HUES64 (cell line): ENCODE data around the gene PNO1.
"Not testable (repeated sequence)": the region's sequence is repeated elsewhere in the genome, so short reads cannot be mapped to it uniquely, and the experiment has no call there.

Experiments
- H3K27ac ChIP-seq: 2 replicates; pipeline ENCODE4 v1.7.0; 2013; ENCODE audit warnings: low read depth, low read length, inconsistent platforms
- H3K27me3 ChIP-seq: 2 replicates; pipeline ENCODE4 v1.6.1; 2013; ENCODE audit warnings: mild to moderate bottlenecking, low read length; ENCODE audit not compliant: insufficient read depth
- H3K36me3 ChIP-seq: 2 replicates; pipeline ENCODE4 v1.6.1; 2013; ENCODE audit warnings: mild to moderate bottlenecking, low read length; ENCODE audit not compliant: insufficient read depth
- H3K4me1 ChIP-seq: 2 replicates; pipeline ENCODE4 v1.6.1; 2013; ENCODE audit warnings: mild to moderate bottlenecking, low read length, moderate library complexity; ENCODE audit not compliant: insufficient read depth
- H3K4me3 ChIP-seq: 2 replicates; pipeline ENCODE4 v1.5.1; 2013; ENCODE audit warnings: mild to moderate bottlenecking, low read length, moderate library complexity
- H3K9ac ChIP-seq: 2 replicates; pipeline ENCODE4 v1.6.1; 2013; ENCODE audit warnings: mild to moderate bottlenecking, low read depth, low read length
- H3K9me3 ChIP-seq: 2 replicates; pipeline ENCODE4 v1.6.1; 2013; ENCODE audit warnings: low read depth, low read length; ENCODE audit not compliant: insufficient read depth
- WGBS: fragments of 150-250, 120-280 bp; methylation state at CpG from one replicate; pipeline ENCODE4 v1.1.7; 2013; ENCODE audit warnings: missing lambda C conversion rate; 5-methylcytosine and 5-hydroxymethylcytosine counted together

PNO1 gene

DNA sequence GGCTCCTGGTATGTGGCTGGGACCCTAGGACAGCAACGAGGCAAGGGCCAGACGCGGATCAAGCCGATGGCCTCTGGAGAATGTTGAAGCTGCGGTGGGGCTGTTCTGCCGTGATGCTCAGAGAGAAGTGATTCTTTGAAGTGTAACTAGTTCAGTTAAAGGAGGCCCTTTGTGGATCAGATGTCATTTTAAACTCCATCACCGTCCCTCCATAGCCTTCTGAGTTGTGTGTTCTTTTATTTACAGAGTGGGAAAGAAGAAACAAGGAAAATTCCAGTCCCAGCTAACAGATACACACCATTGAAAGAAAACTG is 403 bp downstream of the PNO1 start:
- peak overlapping the region; percentile 86 for H3K9ac ChIP-seq
- H3K27ac ChIP-seq: peak overlapping the region; percentile 84
- no peaks in the 10 kb centered on the region for H3K9me3 ChIP-seq
- no peaks in the 10 kb centered on the region for H3K27me3 ChIP-seq
- H3K4me1 ChIP-seq: peaks cover 8% of the 10 kb centered on the region; the same call in 1 of the 2 replicates
- WGBS: 0% methylated on average over 6 of the region's 7 CpGs
- peaks cover 41% of the 10 kb centered on the region for H3K36me3 ChIP-seq
- H3K4me3 ChIP-seq: peak overlapping the region; percentile 85

DNA sequence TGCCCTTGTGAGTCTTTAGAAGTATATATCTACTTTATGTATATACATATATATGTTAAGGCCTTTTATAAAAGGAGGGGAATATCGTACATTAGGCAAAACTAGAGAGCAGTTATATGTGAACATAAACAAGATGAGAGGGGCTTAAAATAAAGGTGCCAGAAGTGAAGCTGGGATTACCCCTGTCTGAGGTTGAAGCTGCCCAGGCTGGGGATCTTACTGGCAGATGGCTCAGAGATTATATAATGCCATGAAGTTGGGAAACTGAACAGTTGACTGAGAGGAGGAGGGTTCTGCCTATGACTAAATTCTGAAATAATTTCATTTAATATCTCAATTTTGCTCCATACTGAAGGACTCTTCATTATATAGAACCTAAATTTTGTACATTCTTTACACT is 6.0 kb downstream of the PNO1 start:
- Histone ChIP-seq H3K36me3 (peaks cover 92% of the 10 kb centered on the region), H3K4me1 (0 out of 2 replicates have a peak, but pooled peaks cover 3% of the 10 kb centered on the region), H3K27me3 (no peaks in the 10 kb centered on the region), H3K9ac (no peak overlapping the region), H3K9me3 (no peaks in the 10 kb centered on the region), H3K27ac (no peak overlapping the region), H3K4me3 (no peak overlapping the region)
- WGBS: 95% methylated on average over 1 of the region's 1 CpG

DNA sequence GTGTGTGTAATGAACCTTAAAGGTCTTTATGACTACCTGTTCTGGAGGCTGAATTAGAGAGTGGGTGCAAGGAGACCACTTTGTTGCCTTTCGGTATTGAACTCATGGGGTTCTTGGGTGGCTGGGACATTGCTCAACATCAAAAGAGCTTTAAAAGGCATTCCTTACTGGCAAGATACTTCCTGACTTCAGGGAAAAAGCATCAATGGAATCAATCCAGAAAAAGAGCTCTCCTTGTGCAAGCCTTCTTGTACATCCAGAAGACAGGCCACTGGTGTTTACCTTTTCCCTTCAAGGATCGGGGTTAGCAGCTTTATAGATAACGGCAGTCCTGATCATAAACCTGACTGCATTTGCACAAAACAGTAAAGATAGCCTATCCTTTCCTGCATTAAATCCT is 9.5 kb downstream of the PNO1 start:
- Histone ChIP-seq H3K9me3 (no peaks in the 10 kb centered on the region), H3K27ac (no peak overlapping the region), H3K27me3 (no peaks in the 10 kb centered on the region), H3K9ac (no peak overlapping the region), H3K4me1 (no peaks in the 10 kb centered on the region), H3K4me3 (no peak overlapping the region), H3K36me3 (peaks cover 87% of the 10 kb centered on the region)
- 91% methylated on average over 3 of the region's 3 CpGs for WGBS

DNA sequence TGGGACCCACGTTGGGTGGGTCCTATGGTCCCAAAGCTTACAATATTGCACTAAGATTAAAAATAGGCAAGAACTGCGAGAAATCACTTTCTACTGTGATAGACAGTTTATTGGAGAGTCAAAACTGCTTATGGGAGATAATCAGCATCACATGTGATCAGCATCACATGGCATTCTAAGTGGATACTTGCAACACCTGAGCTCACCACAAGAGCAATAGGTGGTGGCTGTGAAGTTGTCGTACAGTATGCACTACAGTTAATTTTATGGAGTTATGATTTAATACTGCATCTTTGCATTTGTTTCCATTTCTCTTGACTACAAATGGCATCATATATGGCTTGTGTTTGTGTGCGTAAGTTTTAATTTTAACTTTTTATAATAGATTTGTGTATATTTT is 11.6 kb downstream of the PNO1 start:
- WGBS: 98% methylated on average over 3 of the region's 4 CpGs
- no peaks in the 10 kb centered on the region for H3K27me3 ChIP-seq
- H3K4me3 ChIP-seq: no peak overlapping the region
- H3K9me3 ChIP-seq: no peaks in the 10 kb centered on the region
- H3K9ac ChIP-seq: no peak overlapping the region
- peaks cover 86% of the 10 kb centered on the region for H3K36me3 ChIP-seq
- no peak overlapping the region for H3K27ac ChIP-seq
- no peaks in the 10 kb centered on the region for H3K4me1 ChIP-seq

DNA sequence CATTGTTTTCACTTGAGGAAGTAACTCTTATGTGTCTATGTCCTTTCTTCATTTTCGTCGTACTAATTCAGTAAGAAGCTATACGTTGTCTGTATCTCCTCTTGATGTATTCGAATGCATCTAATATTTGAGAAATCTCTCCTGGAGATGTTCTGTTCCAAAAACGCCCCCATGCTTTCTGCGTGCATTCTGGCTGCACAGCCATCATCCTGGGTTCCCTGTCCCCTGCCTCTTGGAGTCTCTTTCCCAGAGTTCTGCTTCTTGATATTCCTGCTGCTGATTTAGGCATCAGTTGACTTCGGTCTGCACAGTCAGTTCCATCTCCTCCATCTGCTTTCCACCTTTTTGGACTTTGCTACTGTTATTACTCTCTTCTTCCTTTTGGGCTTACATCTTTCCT is 13.5 kb downstream of the PNO1 start:
- Histone ChIP-seq H3K27ac (no peak overlapping the region), H3K9ac (no peak overlapping the region), H3K4me1 (no peaks in the 10 kb centered on the region), H3K4me3 (no peak overlapping the region), H3K27me3 (no peaks in the 10 kb centered on the region), H3K36me3 (peaks cover 89% of the 10 kb centered on the region), H3K9me3 (no peaks in the 10 kb centered on the region)
- 93% methylated on average over 7 of the region's 7 CpGs for WGBS

DNA sequence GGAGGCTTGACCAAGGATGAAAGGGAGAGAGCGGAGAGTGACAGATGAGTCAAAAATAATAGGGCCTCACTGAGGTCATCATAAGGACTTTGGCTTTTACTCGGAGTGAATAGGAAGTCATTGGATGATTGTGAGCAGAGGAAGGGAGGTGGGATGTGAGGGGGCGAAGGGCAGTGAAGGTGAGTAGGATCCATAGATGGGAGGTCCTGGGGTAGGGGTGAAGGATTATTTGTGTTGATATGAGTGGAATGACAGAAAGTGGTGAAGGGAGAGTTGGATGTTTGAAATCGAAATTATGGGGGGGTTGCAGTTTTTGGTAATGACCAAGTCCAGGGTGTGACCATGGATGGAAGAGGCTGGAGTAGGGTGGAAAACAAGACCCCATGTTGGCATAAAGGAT is 14.0 kb downstream of the PNO1 start:
- no peak overlapping the region for H3K4me3 ChIP-seq
- H3K4me1 ChIP-seq: no peaks in the 10 kb centered on the region
- 94% methylated on average over 3 of the region's 4 CpGs for whole genome bisulfite sequencing
- no peak overlapping the region for H3K9ac ChIP-seq
- H3K27ac ChIP-seq: no peak overlapping the region
- peaks cover 89% of the 10 kb centered on the region for H3K36me3 ChIP-seq
- no peaks in the 10 kb centered on the region for H3K9me3 ChIP-seq
- no peaks in the 10 kb centered on the region for H3K27me3 ChIP-seq

DNA sequence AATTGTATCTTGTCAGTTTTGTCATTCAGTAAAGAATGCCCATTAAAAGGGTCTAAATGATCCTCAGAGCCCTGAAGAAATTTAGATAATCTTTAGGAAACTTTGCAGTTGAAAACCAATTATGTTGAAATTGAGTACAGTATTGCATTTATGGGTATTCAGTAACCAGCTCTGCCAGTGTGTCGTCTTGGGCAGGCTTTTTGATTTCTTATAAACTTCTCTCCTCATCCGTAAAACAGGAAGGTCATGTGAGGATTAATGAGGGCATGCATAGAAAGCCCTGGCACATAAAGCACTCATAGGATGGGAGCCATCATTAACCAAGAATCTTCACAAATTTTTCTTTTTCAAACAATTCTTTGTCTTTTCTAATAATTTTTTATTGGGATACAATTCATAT is 14.8 kb downstream of the PNO1 start:
- peaks cover 88% of the 10 kb centered on the region for H3K36me3 ChIP-seq
- H3K9me3 ChIP-seq: no peaks in the 10 kb centered on the region
- H3K27me3 ChIP-seq: no peaks in the 10 kb centered on the region
- H3K27ac ChIP-seq: no peak overlapping the region
- 95% methylated on average over 2 of the region's 2 CpGs for WGBS
- no peak overlapping the region for H3K4me3 ChIP-seq
- H3K9ac ChIP-seq: no peak overlapping the region
- H3K4me1 ChIP-seq: no peaks in the 10 kb centered on the region

DNA sequence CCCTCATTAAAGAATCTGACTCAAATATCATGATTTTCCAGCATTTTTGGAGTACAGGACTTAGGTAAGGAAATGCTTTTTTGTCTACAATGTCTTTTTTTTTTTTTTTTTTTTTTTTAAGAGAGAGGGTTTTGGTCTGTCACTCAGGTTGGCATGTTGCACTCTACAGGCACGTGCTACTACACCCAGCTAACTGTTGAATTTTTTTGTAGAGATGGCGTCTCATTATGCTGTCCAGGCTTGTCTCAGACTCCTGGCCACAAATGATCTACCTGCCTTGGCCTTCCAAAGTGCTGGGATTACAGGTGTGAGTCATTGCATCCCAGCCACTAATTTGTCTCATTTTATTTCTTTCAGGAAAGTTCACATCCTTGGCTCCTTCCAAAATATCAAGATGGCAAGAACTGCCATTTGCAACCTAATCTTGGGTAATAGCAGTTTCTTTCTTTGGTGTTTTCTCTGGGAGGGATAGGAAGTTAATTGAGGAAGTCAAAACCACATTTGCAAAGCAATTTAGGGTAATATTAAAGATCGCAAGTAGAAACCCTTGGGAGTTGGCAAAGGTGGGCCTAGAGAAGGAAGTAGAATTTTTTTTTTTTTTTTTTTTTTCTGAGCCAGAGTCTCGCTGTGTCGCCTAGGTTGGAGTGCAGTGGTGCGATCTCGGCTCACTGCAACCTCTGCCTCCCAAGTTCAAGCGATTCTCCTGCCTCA is 15.5 kb downstream of the PNO1 start:
- Histone ChIP-seq H3K27me3 (no peaks in the 10 kb centered on the region), H3K27ac (no peak overlapping the region), H3K9ac (no peak overlapping the region), H3K4me1 (no peaks in the 10 kb centered on the region), H3K36me3 (peaks cover 88% of the 10 kb centered on the region), H3K4me3 (no peak overlapping the region), H3K9me3 (no peaks in the 10 kb centered on the region)
- 96% methylated on average over 8 of the region's 8 CpGs for WGBS

DNA sequence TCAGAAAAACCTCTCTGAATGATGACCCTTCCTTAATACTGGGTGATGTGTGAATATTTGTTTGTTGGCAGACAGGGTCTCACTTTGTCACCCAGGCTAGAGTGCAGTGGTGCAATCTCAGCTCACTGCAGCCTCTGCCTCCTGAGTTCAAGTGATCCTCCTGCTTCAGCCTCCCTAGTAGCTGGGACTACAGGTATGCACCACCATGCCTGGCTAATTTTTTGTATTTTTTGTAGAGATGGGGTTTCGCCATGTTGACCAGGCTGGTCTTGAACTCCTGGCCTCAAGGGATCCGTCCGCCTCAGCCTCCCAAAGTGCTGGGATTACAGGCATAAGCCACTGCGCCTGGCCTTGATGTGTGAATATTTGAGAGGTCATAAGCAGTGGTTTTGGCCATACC is 17.5 kb downstream of the PNO1 start:
- not testable (repeated sequence) for H3K9me3 ChIP-seq, H3K4me1 ChIP-seq, H3K27ac ChIP-seq, H3K4me3 ChIP-seq, H3K27me3 ChIP-seq, H3K9ac ChIP-seq
- H3K36me3 ChIP-seq: peaks cover 86% of the 10 kb centered on the region
- WGBS: 98% methylated on average over 4 of the region's 4 CpGs

DNA sequence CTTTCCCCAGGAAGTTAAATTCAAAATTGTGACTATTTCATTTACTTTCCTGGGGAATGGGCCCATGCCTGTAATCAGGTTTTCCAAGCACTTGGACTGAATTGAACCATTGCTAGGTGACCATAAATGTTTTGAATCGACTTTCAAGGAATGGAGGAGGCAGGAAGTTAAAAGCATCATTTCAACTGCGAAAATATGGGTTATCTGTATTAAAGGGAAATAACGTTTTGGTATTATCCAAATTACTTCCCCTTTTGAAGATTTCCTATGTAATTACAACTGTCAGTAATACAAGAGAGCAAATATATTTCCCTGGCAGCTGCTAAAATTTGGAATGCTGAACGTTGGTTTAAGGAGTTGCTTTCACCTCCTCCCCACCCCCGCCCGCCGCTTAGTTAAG is 19.0 kb downstream of the PNO1 start:
- Histone ChIP-seq H3K36me3 (peaks cover 85% of the 10 kb centered on the region), H3K4me3 (no peak overlapping the region), H3K9ac (no peak overlapping the region), H3K27me3 (no peaks in the 10 kb centered on the region), H3K4me1 (no peaks in the 10 kb centered on the region), H3K27ac (no peak overlapping the region), H3K9me3 (no peaks in the 10 kb centered on the region)
- whole genome bisulfite sequencing: 89% methylated on average over 6 of the region's 7 CpGs

DNA sequence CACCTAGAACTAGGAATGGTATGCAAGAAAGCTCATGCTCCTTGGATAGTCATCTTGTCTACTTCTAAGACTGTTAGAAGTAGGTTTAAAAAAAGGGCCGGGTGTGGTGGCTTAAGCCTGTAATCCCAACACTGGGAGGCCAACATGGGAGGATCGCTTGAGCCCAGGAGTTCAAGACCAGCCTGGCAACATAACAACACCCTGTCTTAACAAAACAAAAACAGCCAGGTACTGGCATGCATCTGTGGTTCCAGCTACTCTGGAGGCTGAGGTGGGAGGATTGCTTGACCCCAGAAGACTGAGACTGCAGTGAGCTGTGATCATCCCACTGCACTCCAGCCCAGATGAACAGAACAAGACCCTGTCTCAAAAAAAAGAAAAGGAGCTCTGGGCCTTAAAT is 19.9 kb downstream of the PNO1 start:
- no peak overlapping the region for H3K27ac ChIP-seq
- H3K36me3 ChIP-seq: peaks cover 80% of the 10 kb centered on the region
- H3K9me3 ChIP-seq: no peaks in the 10 kb centered on the region
- no peaks in the 10 kb centered on the region for H3K27me3 ChIP-seq
- no peak overlapping the region for H3K9ac ChIP-seq
- no peak overlapping the region for H3K4me3 ChIP-seq
- H3K4me1 ChIP-seq: no peaks in the 10 kb centered on the region
- 47% methylated on average over 2 of the region's 2 CpGs for WGBS

DNA sequence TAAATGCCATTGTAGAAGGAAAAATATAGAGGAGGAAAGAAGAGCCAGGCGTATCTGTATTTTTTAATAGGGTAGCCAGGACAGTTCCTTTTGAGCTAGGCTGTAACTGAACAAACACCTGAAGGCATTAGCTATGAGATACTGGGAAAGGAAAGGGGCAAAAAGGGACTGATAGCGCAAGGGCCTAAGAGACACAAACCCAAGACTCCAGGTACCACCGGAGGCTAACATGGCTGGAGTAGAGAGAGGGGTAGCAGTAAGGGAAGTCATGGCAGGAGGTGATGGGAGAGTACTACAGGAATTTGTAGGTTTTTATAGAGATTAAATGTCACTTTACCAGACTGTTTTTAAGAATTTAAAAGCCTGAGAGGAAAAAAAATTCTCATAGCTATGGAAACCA is 20.7 kb downstream of the PNO1 start:
- no peaks in the 10 kb centered on the region for H3K27me3 ChIP-seq
- no peak overlapping the region for H3K9ac ChIP-seq
- H3K4me1 ChIP-seq: no peaks in the 10 kb centered on the region
- 93% methylated on average over 3 of the region's 3 CpGs for WGBS
- no peak overlapping the region for H3K27ac ChIP-seq
- peaks cover 81% of the 10 kb centered on the region for H3K36me3 ChIP-seq
- no peak overlapping the region for H3K4me3 ChIP-seq
- H3K9me3 ChIP-seq: no peaks in the 10 kb centered on the region
